Stimulated activated naive CD4-positive, alpha-beta T cell (primary cell): ENCODE measurements around the gene AOPEP.
"Not testable (repeated sequence)": the region's sequence is repeated elsewhere in the genome, so short reads cannot be mapped to it uniquely, and the experiment has no call there.

Source experiments
- DNase-seq, 6 experiments: peaks; one replicate each; lab custom pipeline; 2025; lab: John Stamatoyannopoulos, UW

The AOPEP gene

GRCh38 chr9:94961870-94962269 lies 235.4 kb downstream of the AOPEP start:
- DNase-seq = no peak

- DNase-seq = not testable (repeated sequence)
Observed at GRCh38 chr9:94965631-94966030, 239.1 kb downstream of the AOPEP start.

DNA sequence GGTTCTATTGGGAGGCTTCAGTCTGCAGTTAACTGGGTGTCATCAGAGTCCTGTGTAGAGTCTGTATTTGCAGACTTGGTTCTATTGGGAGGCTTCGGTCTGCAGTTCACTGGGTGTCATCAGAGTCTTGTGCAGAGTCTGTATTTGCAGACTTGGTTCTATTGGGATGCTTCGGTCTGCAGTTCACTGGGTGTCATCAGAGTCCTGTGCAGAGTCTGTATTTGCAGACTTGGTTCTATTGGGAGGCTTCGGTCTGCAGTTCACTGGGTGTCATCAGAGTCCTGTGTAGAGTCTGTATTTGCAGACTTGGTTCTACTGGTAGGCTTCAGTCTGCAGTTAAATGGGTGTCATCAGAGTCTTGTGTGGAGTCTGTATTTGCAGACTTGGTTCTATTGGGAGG lies 239.5 kb downstream of the AOPEP start:
- DNase-seq = not testable (repeated sequence)

- DNase-seq = no peak
Observed at GRCh38 chr9:94967482-94967881, 241.0 kb downstream of the AOPEP start.

- no peak for DNase-seq
Observed at GRCh38 chr9:94971378-94972131, 245.1 kb downstream of the AOPEP start.

- DNase-seq = no peak
Observed at GRCh38 chr9:94973451-94973941, 247.0 kb downstream of the AOPEP start.

DNA sequence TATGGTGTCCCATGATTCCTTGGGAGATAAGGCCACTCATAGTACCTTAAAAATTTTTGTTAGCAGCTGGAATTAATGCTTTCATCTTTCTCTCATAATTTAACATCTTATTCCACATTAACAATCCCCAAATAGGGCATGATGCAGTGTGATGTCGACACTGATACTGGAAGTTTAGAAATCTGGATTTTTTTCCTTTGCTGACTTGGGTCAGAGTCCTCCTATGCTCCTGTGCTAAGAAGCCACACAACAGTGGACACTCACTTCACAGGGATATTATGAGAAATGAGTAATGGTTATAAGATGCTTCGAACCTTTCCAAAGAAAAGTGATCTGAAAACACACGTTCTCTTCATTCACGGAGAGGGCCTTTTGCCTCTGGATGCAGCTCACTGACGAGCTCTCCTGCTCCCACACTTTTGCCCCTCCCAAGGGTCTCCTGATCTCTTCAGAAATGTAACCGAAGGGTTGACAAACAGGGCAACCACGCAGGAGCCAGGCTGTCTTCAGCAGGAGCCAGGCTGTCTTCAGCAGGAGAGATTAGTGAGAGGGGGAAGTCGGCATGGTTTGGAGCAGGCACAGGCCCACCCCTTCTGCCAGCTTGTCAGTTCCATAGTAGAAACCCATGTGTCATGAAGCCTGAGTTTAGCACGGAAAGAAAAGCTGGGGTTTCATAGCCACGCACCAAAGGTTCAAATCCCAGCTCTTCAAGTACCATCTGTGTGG lies 247.8 kb downstream of the AOPEP start:
- DNase-seq = no peak

DNA sequence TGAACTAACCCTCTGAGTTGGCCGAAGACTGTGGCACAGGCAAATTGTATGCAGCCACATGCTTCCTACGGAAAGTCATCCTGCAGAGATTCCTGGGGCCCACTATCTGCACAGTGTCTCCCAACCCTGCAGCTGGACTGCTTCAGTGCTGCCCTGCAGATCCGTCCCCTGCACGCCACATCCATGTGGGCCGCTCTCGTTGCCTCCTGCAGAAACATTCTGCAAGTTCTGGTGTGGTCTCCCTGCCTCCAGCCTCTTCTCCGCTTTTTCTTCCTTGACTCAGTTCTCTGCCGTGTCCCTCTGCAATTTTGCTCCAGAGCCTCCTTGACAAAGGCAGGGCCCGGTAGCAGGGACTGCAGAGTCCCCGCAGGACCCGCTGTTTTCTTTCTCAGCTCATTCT lies 249.0 kb downstream of the AOPEP start:
- DNase-seq = no peak

DNA sequence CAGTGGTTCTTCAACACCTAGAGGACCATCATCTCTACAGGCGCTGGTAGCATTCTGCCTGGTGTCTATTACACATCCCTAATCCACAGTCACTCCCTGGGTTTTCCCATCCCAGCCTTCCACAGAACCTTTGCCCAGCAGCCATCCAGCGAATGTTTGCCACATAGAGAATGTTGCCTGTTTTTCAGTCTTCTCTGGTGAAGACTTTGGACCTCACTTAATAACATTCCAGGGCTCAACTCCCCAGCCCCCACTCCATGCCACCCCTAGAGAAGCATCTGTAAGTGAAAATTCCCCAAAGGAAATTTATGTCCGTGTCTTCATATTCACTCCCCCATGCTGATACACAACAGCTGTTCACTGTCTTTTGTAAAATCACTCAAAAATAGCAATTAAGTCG lies 249.6 kb downstream of the AOPEP start:
- DNase-seq = no peak

GRCh38 chr9:94977416-94977815 lies 250.9 kb downstream of the AOPEP start:
- DNase-seq = no peak

- DNase-seq = no peak
Observed at GRCh38 chr9:94979904-94980507, 253.5 kb downstream of the AOPEP start.

DNA sequence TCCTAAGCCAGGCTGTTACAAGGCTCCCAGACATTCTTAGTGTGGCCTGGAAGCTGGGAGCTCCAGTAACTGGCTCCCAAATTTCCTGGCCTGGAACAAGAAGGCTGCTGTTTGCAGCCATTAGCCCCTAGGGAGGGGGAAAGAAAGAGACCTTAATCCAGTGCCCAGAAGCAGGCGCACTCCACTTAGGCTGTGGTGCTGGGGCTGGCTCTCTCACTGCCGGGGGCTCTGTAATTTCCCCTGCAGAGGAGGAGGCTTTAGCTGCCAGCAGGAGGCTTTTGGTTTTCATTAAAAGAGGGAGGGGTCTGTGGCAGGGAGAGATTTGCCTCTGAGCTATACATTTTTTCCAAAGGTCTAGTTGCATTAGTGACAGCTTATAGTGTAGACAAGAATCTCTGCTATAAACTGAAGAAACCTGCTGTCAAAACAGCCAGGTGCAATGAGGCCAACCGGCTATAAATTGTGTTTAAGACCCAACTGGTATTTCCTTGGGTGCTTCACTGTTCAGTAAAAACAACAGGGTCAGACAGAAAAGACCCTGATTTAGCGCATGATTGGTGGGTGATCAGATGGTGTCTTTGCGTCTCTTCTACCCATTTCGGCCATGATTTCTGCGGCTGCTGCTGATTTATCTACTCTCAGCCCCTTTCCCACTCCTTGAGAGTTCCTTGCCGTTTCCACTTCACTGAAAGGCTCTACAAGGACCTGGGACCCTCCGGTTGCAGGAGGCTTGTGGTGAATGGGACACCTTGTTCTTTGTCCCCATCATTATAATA lies 254.6 kb downstream of the AOPEP start:
- DNase-seq = no peak

DNA sequence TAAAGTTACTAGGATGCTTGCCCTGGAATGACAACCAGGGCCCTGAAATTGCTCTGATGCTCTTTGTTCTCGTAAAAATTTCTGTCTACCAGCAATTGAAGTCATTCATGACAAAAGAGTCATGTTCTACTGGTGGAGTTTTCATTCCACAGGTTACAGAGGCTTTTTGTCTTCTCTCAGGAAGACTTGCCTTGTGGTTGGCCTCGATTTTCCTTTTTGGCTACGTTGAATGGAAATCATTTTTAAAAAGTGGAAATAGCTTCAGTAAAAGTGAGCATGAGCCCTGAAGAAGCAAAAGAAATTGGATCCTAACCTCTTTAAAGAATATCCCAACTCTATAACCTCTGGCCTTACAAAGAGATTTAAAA lies 255.2 kb downstream of the AOPEP start:
- DNase-seq = no peak

- DNase-seq = no peak
Observed at GRCh38 chr9:94982211-94982610, 255.7 kb downstream of the AOPEP start.

GRCh38 chr9:94983552-94983951 lies 257.1 kb downstream of the AOPEP start:
- no peak for DNase-seq

DNA sequence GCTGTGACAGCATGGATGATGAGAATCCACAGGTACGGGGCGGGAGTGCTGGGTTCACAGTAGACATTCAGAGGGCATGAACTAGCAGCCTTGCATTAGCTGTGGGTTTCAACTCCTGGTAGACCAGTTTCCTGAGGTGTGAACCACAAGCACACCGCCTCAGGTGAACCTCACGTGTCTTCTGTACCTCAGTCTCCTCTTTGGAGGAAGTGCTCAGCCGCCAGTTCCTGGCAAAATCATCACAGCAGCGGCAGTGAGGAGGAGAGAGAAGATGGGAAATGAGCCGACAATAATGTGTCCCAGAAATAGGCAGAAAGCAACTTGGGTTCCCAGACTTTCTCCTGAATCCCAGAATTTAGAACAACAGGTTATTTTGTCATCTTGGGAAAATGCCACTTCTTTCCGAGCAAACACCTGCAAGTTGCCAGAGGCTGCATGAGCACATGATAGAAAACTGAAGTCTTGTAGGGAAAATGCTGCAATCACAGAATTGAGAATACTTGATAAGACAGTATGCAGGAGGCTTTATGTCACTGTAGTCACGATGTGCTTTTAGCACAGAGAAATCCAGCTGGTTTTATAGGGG lies 258.5 kb downstream of the AOPEP start:
- peak in 1 of 6 experiments; percentile 2 for DNase-seq

DNA sequence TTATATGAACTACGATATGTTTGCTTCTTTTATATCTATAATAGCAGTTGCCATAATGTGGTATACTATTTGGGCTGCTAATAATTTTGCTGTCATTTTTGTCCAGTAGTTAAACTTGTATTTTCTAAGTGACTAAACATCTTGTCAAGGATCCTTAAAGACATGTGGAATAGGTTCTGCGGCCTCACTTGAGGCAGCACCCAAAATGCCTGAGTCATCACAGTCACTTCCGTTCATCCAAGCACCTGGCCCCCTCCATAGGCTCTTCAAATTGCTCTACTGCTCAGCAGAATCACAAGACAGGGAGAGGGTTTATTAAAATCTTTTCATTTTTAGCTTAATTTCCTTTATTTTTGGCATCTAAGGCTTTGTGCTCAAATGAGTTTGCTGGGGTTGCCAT lies 259.1 kb downstream of the AOPEP start:
- no peak for DNase-seq

DNA sequence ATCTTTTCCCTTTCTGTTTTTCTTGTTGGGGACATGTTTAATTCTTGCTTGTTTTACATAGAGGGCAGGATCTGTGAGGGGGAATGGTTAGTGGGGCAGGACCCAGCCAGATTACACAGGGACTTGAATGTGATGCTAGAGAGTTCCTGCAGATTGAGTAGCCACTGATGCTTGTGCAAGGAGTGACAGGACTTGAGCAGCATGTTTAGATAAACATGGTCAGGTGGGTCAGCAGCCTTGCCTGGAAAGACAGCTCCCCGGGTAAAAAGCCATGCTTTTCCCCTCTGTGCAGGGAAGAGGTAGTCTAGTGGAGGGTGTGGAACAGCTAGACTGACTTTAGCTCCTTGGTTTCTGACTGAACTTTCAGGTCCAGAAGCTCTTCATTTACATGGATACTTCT lies 261.2 kb downstream of the AOPEP start:
- DNase-seq = no peak

- no peak for DNase-seq
Observed at GRCh38 chr9:94990897-94991561, 264.5 kb downstream of the AOPEP start.

DNA sequence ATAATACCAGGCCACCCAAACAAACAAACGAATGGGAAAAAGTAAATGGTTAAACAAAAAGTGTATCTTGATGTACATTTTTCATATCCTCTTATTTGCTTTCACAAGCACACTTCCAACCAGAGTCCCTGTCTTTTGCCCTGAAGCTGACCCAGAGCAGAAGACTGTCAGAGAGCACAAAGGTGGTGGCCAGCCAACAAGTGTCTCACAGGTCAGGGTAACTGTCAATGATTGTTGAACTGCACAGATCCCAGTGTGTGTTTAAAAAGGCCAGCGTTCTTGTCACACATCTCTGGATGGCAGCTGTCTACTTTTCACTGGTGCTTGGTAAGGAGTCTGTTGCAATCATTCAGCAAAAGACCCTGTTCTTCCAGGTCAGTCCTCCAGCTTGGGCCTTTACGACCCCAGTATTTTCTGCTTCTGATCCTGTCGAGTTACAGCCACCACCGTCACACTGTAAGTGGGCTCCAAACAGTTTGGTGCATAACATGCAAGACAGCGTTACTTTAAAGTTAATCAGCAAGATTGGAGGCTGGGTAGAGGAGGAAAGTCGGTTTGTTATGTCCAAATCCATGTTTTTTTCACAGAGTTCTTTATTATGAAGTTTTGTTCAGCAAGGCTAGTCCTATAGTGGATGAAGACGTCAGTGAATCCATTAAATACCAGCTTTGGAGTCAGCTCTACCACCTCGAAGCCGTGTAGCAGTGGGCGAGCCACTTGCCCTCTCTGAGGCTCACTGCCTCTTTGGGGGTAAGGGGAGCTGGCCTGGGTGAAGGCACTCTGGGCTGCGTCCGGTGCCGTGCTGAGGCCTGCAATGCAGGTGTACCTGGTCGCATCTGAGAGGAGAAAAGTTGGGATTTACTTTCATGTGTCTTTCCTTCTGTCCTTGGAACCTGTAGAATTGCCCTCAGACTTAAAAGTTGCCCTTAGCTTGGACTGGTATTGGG lies 265.7 kb downstream of the AOPEP start:
- no peak for DNase-seq
